EL (cell line): Measurements from ENCODE around the gene MUC5AC.
A peak's percentile ranks its signal among the peaks of the same experiment; 100 is the strongest.
"Not testable (repeated sequence)": the region's sequence is repeated elsewhere in the genome, so short reads cannot be mapped to it uniquely, and the experiment has no call there.

Experiments used
- DNase-seq: peaks from one replicate; pipeline ENCODE4 v3.0.0-alpha.2; 2016

Gene MUC5AC

DNA sequence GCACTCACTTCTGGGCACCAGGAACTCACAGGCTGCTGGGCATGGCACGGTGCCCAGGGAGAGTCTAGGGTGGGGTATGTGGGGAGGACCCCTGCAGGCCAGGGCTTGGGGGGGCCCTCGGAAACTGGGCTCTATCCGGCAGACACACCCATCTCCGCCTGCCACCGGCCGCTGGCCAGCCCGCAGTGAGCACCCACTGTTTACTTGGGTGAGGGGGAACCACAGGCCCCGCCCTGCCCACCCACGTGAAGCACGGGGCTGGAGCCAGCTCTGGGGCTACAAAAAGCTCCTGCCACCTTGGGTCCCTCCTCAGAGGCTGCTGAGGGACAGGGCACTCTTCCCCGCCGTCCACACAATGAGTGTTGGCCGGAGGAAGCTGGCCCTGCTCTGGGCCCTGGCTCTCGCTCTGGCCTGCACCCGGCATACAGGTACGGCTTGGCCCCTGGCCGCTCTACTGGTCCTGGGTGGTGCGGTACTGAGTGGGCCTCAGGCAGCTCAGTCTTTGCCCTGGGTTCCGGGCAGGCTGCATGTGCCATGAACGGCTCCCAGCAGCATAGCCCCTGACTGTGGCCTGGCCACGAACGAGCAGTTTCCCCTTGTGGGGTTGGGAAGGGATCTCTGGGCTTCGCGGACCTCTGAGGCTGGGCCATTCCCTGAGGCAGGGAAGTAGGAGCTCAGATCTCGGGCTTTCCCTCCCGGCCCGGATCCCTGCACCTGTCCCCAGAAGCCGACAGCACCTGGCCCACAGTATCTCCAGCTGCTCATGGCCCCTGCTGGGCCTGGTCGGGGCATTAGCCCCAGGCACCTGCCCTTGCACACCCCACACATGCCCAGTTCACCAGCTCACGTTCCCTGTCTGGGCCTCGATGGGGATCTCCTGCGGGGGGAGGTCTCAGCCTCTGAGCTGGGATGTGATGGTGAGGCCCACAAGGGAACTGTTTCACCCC is at the start of gene MUC5AC:
Gene MUC5AC (plus strand): TSS at position 309 of the 947 bp plus-strand sequence. CDS start 47 bp downstream, at position 356.
- DNase-seq, result no peak

DNA sequence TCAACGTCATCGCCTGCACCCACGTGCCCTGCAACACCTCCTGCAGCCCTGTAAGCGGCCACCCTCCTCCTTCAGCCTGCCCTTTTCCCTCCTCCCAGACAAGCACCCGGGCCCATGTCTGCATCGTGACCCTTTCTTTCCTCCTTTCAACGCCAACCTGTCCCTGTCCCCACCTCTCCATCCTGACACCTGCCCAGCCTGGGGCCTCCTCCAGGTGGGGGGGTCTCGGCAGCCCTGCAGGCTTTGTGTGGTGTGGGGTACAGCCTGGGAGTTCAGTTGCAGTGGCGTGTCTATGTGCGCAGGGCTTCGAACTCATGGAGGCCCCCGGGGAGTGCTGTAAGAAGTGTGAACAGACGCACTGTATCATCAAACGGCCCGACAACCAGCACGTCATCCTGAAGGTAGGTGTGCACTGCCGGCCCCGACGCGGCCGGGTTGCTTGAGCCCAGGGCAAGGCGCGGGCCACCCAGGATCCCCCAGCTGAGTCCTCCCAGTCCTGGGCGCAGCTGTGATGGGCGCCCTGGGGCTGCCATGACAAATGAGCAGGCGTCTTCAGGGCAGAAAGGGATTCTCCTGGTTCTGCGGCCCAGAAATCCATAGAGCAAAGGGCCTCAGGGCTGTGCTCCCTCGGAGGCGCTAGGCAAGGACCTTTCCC is 49.4 kb upstream of the MUC5AC start:
- DNase-seq, result no peak

GRCh38 chr11:1109101-1109917 is 48.4 kb upstream of the MUC5AC start:
- DNase-seq, result no peak

DNA sequence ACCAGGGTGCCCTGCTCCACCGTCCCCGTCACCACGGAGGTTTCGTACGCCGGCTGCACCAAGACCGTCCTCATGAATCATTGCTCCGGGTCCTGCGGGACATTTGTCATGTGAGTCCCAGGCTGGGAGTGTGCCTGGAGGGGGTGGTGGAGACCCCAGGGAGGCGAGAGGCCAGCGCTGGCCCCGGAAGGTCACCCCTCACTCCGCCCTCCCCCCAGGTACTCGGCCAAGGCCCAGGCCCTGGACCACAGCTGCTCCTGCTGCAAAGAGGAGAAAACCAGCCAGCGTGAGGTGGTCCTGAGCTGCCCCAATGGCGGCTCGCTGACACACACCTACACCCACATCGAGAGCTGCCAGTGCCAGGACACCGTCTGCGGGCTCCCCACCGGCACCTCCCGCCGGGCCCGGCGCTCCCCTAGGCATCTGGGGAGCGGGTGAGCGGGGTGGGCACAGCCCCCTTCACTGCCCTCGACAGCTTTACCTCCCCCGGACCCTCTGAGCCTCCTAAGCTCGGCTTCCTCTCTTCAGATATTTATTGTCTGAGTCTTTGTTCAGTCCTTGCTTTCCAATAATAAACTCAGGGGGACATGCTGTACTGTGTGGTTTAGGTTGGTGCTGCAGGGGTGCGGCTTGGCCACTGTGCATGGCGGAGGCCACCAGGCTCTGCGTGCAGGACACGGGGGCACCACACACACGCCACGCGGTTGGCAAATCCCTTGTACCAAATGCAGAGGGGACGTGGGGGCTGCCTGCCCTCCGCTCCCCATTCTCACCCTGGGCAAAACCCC is 47.6 kb upstream of the MUC5AC start:
- no peak for DNase-seq

DNA sequence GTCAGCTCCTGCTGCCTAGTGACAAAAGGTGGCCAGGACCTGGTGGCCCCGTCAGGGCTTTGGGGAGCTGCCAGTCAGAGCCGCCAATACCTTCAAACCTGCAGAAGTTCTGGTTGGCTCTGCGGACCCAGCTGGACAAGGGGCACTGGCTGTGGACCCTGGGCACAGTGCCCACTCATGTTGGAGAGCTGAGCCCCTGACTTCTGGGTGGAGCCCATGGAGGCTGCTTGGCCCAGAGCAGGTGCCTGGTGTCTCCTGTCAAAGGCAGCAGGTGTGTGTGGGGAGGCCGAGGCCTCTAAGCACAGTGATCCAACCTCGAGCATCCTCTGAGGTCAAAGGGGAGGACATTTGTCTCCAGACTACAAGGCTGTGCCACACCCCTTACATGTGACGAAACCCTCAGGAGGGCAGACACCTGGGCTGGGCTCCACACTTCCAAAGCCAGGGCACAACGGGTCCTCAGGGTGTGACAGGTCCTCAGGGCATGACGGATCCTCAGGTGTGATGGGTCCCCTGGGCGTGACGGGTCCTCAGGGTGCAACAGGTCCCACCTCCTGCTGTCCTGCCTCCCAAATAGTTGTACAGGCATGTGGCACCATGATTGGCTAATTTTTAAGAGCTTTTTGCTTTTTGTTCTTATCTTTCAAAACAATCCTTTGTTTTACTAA is 46.1 kb upstream of the MUC5AC start:
- DNase-seq, result no peak

DNA sequence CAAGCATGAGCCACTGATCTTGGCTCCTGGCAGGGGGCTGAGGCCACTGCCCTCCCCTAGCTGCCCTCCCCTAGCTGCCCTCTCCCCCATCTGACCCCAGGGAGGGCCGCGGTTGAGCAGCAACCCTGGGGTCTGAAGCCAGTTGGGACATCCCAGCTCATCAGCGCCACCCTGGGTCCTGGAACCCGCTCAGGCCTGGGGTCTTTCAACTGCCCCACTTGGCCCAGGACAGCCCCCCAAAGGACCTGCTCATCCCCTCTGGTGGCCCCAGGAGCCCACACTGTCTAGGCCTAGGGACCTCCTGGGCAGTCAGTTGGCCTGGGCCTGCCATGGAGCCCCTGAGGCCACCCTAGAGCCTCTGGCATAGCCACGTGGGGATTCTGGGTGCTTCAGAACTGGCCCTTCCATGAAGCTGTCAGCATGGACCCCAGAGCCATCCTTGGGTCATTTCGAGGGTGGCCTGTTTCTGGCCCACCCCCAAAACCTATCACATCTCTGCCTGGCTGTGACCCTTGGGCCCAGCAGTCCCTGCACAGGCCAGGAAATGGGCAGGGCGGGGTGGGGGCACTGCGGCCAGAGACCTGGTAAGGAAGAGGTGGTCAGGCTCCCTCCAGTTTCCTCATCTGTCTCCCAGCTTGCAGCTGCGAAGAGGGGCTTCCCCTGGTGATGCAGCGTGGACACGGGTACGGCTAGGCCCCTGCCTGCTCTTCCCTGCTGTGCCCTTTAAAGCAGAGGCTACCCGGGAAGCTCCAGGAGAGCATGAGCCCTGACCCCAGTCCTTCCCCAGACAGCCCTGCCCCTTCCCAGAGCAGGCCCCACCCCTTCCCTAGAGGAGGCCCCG is 45.2 kb upstream of the MUC5AC start:
- no peak for DNase-seq

GRCh38 chr11:1113405-1114201 is 44.1 kb upstream of the MUC5AC start:
- no peak for DNase-seq

- not testable (repeated sequence) for DNase-seq
Measured at GRCh38 chr11:1115292-1115691, 42.5 kb upstream of the MUC5AC start.

GRCh38 chr11:1116104-1116503 is 41.6 kb upstream of the MUC5AC start:
- DNase-seq, result no peak

- no peak for DNase-seq
Measured at GRCh38 chr11:1116666-1117390, 40.9 kb upstream of the MUC5AC start.

DNA sequence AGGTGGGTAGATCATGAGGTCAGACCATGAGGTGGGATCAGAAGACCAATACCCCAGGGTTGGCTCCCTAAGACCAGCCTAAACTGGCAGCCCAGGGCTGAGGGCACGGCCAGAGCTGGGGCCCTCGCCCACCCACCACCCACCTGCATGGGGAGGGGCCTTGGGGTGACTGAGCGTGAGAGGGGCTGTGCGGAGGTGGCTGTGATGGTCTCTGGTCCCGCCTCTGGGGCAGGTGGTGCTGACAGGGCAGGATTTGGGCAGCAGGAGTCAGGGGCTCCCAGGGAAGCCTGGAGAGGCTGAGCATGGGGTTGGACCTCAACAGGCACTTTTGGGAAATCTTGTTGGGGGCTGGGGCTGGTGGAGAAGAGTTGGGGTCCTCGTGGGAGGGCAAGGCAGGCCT is 39.8 kb upstream of the MUC5AC start:
- no peak for DNase-seq

- DNase-seq, result no peak
Measured at GRCh38 chr11:1118755-1119603, 38.8 kb upstream of the MUC5AC start.

- no peak for DNase-seq
Measured at GRCh38 chr11:1119604-1120146, 38.1 kb upstream of the MUC5AC start.

DNA sequence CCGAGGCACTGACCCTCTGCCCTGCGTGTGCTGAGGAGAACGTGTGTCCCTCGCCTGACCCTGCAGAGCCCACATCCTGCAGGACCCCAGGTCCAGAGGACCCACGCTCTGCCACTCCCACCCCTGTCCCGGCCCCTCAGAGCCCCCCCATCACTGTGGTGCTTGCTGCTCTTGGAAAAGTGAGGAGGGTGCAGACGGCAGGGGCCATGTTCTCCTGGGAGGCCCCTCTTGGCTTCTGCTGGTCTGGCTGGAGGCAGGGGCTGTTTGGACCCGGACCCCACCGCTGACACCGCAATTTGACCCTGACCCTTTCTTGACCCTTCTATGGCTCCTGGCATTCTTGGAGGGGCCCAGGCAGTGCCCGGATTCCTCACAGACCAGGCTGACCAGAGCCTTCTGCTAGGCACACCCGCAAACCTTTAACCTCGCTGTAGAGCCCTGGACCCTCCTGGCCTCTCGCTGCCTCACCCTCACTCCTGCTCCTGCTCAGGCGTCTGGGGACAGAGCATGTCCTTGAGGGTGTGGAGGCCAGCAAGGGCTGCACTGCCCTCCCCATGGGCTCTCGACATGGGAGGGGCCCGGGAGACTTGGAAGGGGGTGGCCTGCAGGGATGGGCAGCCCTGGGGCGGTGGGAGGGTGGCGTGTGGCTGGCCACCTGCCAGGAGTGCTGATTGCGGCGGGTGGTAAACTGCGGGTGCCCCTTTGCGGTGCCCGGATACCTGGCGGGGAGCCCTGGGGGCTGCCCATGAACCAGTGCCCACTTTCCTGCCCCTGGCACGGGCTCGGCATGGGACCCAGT is 37.0 kb upstream of the MUC5AC start:
- DNase-seq, result no peak

DNA sequence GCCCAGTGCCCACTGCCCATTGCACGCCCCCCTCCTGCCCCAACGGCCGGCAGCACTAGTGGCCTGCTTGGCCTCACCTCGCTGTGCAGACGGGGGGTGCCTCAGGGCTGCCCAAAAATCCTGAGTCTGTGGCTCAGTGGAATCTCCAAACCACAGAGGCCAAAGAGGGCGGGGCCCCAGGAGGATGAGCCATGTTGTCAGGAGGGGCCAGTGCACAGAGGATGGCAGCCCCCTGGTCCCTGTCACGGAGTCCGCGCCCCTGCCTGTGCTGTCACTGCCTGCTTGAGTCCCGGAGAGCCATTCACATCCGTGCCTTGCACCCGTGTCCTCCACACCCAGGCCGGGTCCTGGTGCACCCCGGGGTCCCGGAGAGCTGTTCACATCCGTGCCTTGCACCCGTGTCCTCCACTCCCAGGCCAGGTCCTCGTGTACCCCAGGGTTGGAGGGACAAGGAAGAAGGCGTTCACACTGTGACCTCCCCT is 36.4 kb upstream of the MUC5AC start:
- no peak for DNase-seq

DNA sequence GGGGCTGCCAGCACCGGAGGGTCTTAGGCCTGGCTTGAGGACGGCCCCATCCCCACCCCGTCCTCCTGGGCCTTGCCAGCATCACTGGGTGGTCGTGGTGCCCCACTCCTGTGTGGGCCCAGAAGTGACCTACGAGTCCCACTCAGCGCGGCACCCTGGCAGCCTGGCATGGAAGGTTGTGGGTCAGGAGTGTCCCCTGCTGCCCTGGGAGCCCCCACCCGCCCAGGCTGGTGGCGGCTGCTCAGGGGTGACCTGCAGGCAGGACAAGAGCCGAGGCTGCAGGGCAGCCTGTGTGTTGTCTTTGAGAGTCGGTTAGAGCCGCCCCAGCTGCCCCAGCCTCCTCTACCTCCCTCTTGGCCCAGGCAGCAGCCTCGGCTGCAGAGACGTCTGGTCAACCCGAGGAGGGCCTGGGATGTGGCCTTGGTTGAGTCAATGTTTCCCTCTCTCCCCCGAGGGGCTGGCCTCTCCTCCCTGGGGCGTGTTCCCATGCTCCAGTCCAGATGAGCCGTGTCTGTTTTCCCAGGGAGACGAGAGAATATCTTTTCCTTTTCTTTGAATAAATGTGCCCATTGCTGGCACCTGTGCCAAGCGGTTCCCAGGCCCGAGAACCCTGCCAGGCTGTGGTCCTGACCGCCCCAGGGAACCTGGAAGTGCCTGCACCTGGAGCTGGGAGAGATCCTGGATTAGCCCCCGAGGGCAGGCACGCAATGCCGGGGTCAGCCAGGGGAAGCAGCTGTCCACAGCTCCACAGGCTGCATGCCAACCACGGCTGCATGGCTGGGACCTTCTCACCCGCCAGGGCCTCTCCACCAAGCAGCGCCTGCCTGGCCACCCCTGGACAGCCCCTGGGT is 35.7 kb upstream of the MUC5AC start:
- peak; percentile 37 for DNase-seq
